ENCODE data around the gene ZDHHC22. TPM values are rescaled to one million over a fixed set of nuclear protein-coding genes. Genes with fewer than 3 reads are reported as not detected.

Gene ZDHHC22
- total RNA-seq, 5 donors from 2014 or later (not counting 1 experiment from before 2014, with no cell fraction given), result 0.06 TPM; not detected in 4

- H3K4me1 ChIP-seq (ENCODE audit: control insufficient read depth in 1 of 2, extremely low read depth in 1 of 2, insufficient read depth in 2 of 2, low read length in 2 of 2), result peaks cover 8 to 47% of the 10 kb centered on the region in 2 experiments
- peaks cover 8 to 44% of the 10 kb centered on the region in 2 donors for H3K27me3 Mint-ChIP-seq
- WGBS (ENCODE audit: insufficient coverage), result 94% methylated on average over 8 of the region's 8 CpGs
- H3K9me3 Mint-ChIP-seq, result no peaks in the 10 kb centered on the region
- no peak overlapping the region for H3K4me3 ChIP-seq (ENCODE audit: control insufficient read depth in 1 of 2, extremely low read depth in 1 of 2, low read length in 1 of 2)
- CTCF ChIA-PET, result interaction anchor here (0.7 to 1.0 kb wide), 3 partner anchors 9 to 190 kb away, joined by 3 read pairs; no protein-coding TSS in a partner anchor
- H3K4me1 Mint-ChIP-seq, result peaks cover 34 to 42% (median 42%) of the 10 kb centered on the region in 3 donors
- H3K4me3 Mint-ChIP-seq, result peak overlapping the region; percentile 34 to 79 (median 53)
- H3K27ac ChIP-seq (ENCODE audit: low read length), result no peak overlapping the region
- DNase-seq (no peak), ATAC-seq (replicated peaks in 1 of 4) (no peak)
- no peak overlapping the region for H3K27ac Mint-ChIP-seq
- no peaks in the 10 kb centered on the region for H3K36me3 ChIP-seq (ENCODE audit: control insufficient read depth in 2 of 2, extremely low read depth in 1 of 2, insufficient read depth in 1 of 2, low read length in 1 of 2)
- no peaks in the 10 kb centered on the region for H3K9me3 ChIP-seq
- POLR2A ChIA-PET, result no interaction called here
- peaks cover 2 to 50% of the 10 kb centered on the region in 2 experiments for H3K27me3 ChIP-seq (replicated peaks in 1 of 2; ENCODE audit: control insufficient read depth in 2 of 2, extremely low read depth in 1 of 2, insufficient read depth in 2 of 2, low read length in 1 of 2)
- H3K36me3 Mint-ChIP-seq, result peaks cover 2% of the 10 kb centered on the region
These were observed 15.7 kb downstream of the ZDHHC22 start for GRCh38 chr14:77125823-77126325.

GRCh38 chr14:77125281-77125801, 16.2 kb downstream of the ZDHHC22 start:
- ChIA-PET POLR2A (no interaction called here), CTCF (interaction anchor here in 1 of 2 donors (0.7 to 1.0 kb wide), 2 partner anchors 9 to 12 kb away, joined by 3 read pairs; no protein-coding TSS in a partner anchor)
- H3K27me3 ChIP-seq (replicated peaks in 1 of 2; ENCODE audit: control insufficient read depth in 2 of 2, extremely low read depth in 1 of 2, insufficient read depth in 2 of 2, low read length in 1 of 2), result peaks cover 2 to 47% of the 10 kb centered on the region in 2 experiments
- ATAC-seq (replicated peaks in 1 of 4) (no peak), DNase-seq (no peak)
- Mint-ChIP-seq H3K36me3 (peaks cover 6% of the 10 kb centered on the region), H3K4me1 (peaks cover 40 to 47% (median 45%) of the 10 kb centered on the region in 3 donors), H3K4me3 (peak overlapping the region; percentile 53 to 79 (median 71)), H3K27me3 (peaks cover 8 to 41% of the 10 kb centered on the region in 2 donors), H3K27ac (no peak overlapping the region), H3K9me3 (no peaks in the 10 kb centered on the region)
- WGBS (ENCODE audit: insufficient coverage), result 14% methylated on average over 20 of the region's 30 CpGs
- peak overlapping the region; percentile 43 to 64 for H3K4me3 ChIP-seq (ENCODE audit: control insufficient read depth in 1 of 2, extremely low read depth in 1 of 2, low read length in 1 of 2)
- H3K36me3 ChIP-seq (ENCODE audit: control insufficient read depth in 2 of 2, extremely low read depth in 1 of 2, insufficient read depth in 1 of 2, low read length in 1 of 2), result no peaks in the 10 kb centered on the region
- H3K9me3 ChIP-seq, result no peaks in the 10 kb centered on the region
- H3K4me1 ChIP-seq (ENCODE audit: control insufficient read depth in 1 of 2, extremely low read depth in 1 of 2, insufficient read depth in 2 of 2, low read length in 2 of 2), result peaks cover 12 to 52% of the 10 kb centered on the region in 2 experiments
- H3K27ac ChIP-seq (ENCODE audit: low read length), result peak overlapping the region; percentile 30

- ATAC-seq (replicated peaks in 1 of 4), result peak; percentile 82 to 87 (median 84)
- WGBS (ENCODE audit: insufficient coverage), result 9% methylated on average over 68 of the region's 73 CpGs
- H3K4me1 Mint-ChIP-seq, result peaks cover 40 to 55% (median 49%) of the 10 kb centered on the region in 3 donors
These were observed 17.0 kb downstream of the ZDHHC22 start for GRCh38 chr14:77124345-77125280.

GRCh38 chr14:77123381-77124325, 17.9 kb downstream of the ZDHHC22 start:
- Mint-ChIP-seq H3K4me1 (peaks cover 40 to 55% (median 50%) of the 10 kb centered on the region in 3 donors), H3K9me3 (no peaks in the 10 kb centered on the region), H3K27me3 (peaks cover 3 to 29% of the 10 kb centered on the region in 2 donors), H3K27ac (peak overlapping the region; percentile 47 to 97), H3K36me3 (peaks cover 6% of the 10 kb centered on the region), H3K4me3 (peak overlapping the region; percentile 79 to 83 (median 80))
- H3K27me3 ChIP-seq (replicated peaks in 1 of 2; ENCODE audit: control insufficient read depth in 2 of 2, extremely low read depth in 1 of 2, insufficient read depth in 2 of 2, low read length in 1 of 2), result peaks cover 2 to 40% of the 10 kb centered on the region in 2 experiments
- DNase-seq, result no peak
- H3K27ac ChIP-seq (ENCODE audit: low read length), result peak overlapping the region; percentile 52
- CTCF ChIA-PET, result interaction anchor here (0.5 to 4.1 kb wide), 15 partner anchors 10 to 249 kb away, joined by 3 to 19 read pairs (median 5); partner anchors contain the start of genes CIPC (in 1 of the 2), GSTZ1 (in 1 of the 2) and POMT2 (in 1 of the 2)
- WGBS (ENCODE audit: insufficient coverage), result 69% methylated on average over 8 of the region's 9 CpGs
- ATAC-seq (replicated peaks in 1 of 4), result no peak
- no peaks in the 10 kb centered on the region for H3K9me3 ChIP-seq
- peak overlapping the region in 1 of 2 donors; percentile 63 for H3K4me3 ChIP-seq (ENCODE audit: control insufficient read depth in 1 of 2, extremely low read depth in 1 of 2, low read length in 1 of 2)
- POLR2A ChIA-PET, result interaction anchor here (0.6 to 0.8 kb wide), 4 partner anchors 82 to 219 kb away, joined by 3 to 8 read pairs (median 4); no protein-coding TSS in a partner anchor
- H3K4me1 ChIP-seq (ENCODE audit: control insufficient read depth in 1 of 2, extremely low read depth in 1 of 2, insufficient read depth in 2 of 2, low read length in 2 of 2), result peaks cover 12 to 65% of the 10 kb centered on the region in 2 experiments
- no peaks in the 10 kb centered on the region for H3K36me3 ChIP-seq (ENCODE audit: control insufficient read depth in 2 of 2, extremely low read depth in 1 of 2, insufficient read depth in 1 of 2, low read length in 1 of 2)

More at GRCh38 chr14:77124345-77125280, 17.0 kb downstream of the ZDHHC22 start:
- POLR2A ChIA-PET, result interaction anchor here (0.6 to 0.8 kb wide), 2 partner anchors 26 to 96 kb away, joined by 3 to 5 read pairs; no protein-coding TSS in a partner anchor
- H3K4me3 ChIP-seq (ENCODE audit: control insufficient read depth in 1 of 2, extremely low read depth in 1 of 2, low read length in 1 of 2), result peak overlapping the region; percentile 63 to 64
- peak overlapping the region; percentile 52 for H3K27ac ChIP-seq (ENCODE audit: low read length)
- peaks cover 2 to 47% of the 10 kb centered on the region in 2 experiments for H3K27me3 ChIP-seq (replicated peaks in 1 of 2; ENCODE audit: control insufficient read depth in 2 of 2, extremely low read depth in 1 of 2, insufficient read depth in 2 of 2, low read length in 1 of 2)
- peak; percentile 25 to 85 (median 58) for DNase-seq
- no peaks in the 10 kb centered on the region for H3K9me3 Mint-ChIP-seq
- peak overlapping the region; percentile 79 to 83 (median 80) for H3K4me3 Mint-ChIP-seq
- CTCF ChIA-PET, result interaction anchor here (0.5 to 4.1 kb wide), 15 partner anchors 11 to 446 kb away, joined by 3 to 19 read pairs (median 4); partner anchors contain the start of genes CIPC (in 1 of the 2), GSTZ1 (in 1 of the 2) and POMT2 (in 1 of the 2)
- peaks cover 12 to 59% of the 10 kb centered on the region in 2 experiments for H3K4me1 ChIP-seq (ENCODE audit: control insufficient read depth in 1 of 2, extremely low read depth in 1 of 2, insufficient read depth in 2 of 2, low read length in 2 of 2)
- no peaks in the 10 kb centered on the region for H3K9me3 ChIP-seq
- peaks cover 7 to 36% of the 10 kb centered on the region in 2 donors for H3K27me3 Mint-ChIP-seq
- peak overlapping the region; percentile 61 to 97 for H3K27ac Mint-ChIP-seq
- peaks cover 6% of the 10 kb centered on the region for H3K36me3 Mint-ChIP-seq
- H3K36me3 ChIP-seq (ENCODE audit: control insufficient read depth in 2 of 2, extremely low read depth in 1 of 2, insufficient read depth in 1 of 2, low read length in 1 of 2), result no peaks in the 10 kb centered on the region

- H3K36me3 ChIP-seq (ENCODE audit: control insufficient read depth in 2 of 2, extremely low read depth in 1 of 2, insufficient read depth in 1 of 2, low read length in 1 of 2), result no peaks in the 10 kb centered on the region
- peaks cover 2 to 31% of the 10 kb centered on the region in 2 experiments for H3K27me3 ChIP-seq (replicated peaks in 1 of 2; ENCODE audit: control insufficient read depth in 2 of 2, extremely low read depth in 1 of 2, insufficient read depth in 2 of 2, low read length in 1 of 2)
- H3K4me3 ChIP-seq (ENCODE audit: control insufficient read depth in 1 of 2, extremely low read depth in 1 of 2, low read length in 1 of 2), result no peak overlapping the region
- CTCF ChIA-PET, result interaction anchor here (0.7 to 4.1 kb wide), 3 partner anchors 23 to 209 kb away, joined by 3 to 19 read pairs (median 5); partner anchors contain the start of gene CIPC (in 1 of the 2)
- Mint-ChIP-seq H3K4me3 (peak overlapping the region in 1 of 3 donors; percentile 21), H3K27me3 (peaks cover 3 to 22% of the 10 kb centered on the region in 2 donors), H3K4me1 (peaks cover 40 to 55% (median 50%) of the 10 kb centered on the region in 3 donors), H3K36me3 (peaks cover 6% of the 10 kb centered on the region), H3K9me3 (no peaks in the 10 kb centered on the region), H3K27ac (peak overlapping the region; percentile 83 to 97)
- no peak for ATAC-seq (replicated peaks in 1 of 4)
- DNase-seq, result no peak
- peaks cover 12 to 65% of the 10 kb centered on the region in 2 experiments for H3K4me1 ChIP-seq (ENCODE audit: control insufficient read depth in 1 of 2, extremely low read depth in 1 of 2, insufficient read depth in 2 of 2, low read length in 2 of 2)
- POLR2A ChIA-PET, result no interaction called here
- WGBS (ENCODE audit: insufficient coverage), result 94% methylated on average over 5 of the region's 6 CpGs
- no peaks in the 10 kb centered on the region for H3K9me3 ChIP-seq
- peak overlapping the region; percentile 77 for H3K27ac ChIP-seq (ENCODE audit: low read length)
These were observed 19.0 kb downstream of the ZDHHC22 start for GRCh38 chr14:77122526-77123125.

All from T-cell (primary cell).